NT2/D1 (cell line): ENCODE measurements around the gene HEPACAM.

ENCODE experiments used
- DNase-seq: peaks from one replicate; pipeline ENCODE4 v3.0.0-alpha.2; 2011; ENCODE audit warnings: low read depth, low spot score
- H3K27me3 ChIP-seq: 2 replicates; pipeline ENCODE4 v1.6.0; 2011; ENCODE audit warnings: mild to moderate bottlenecking; ENCODE audit not compliant: insufficient read length, insufficient read depth
- H3K36me3 ChIP-seq: 2 replicates; pipeline ENCODE4 v1.6.1; 2011; ENCODE audit warnings: mild to moderate bottlenecking, low read length, mixed read lengths; ENCODE audit not compliant: insufficient read depth, insufficient read length
- H3K4me1 ChIP-seq: 2 replicates; pipeline ENCODE4 v1.5.1; 2011; ENCODE audit not compliant: insufficient read depth, insufficient read length
- H3K4me3 ChIP-seq: 2 replicates; pipeline ENCODE4 v1.5.1; 2011; ENCODE audit warnings: low read depth; ENCODE audit not compliant: insufficient read length
- H3K9ac ChIP-seq: 2 replicates; pipeline ENCODE4 v1.6.0; 2011; ENCODE audit warnings: low read depth; ENCODE audit not compliant: insufficient read length
- H3K9me3 ChIP-seq: 2 replicates; pipeline ENCODE4 v1.5.1; 2011; ENCODE audit warnings: mild to moderate bottlenecking, low read length; ENCODE audit not compliant: insufficient read depth
- SUZ12 ChIP-seq: IDR thresholded peaks from 2 replicates; pipeline ENCODE4 v1.6.1; 2011; ENCODE audit not compliant: insufficient read length, insufficient read depth; ENCODE audit errors: extremely low read depth
- YY1 ChIP-seq: IDR thresholded peaks from 2 replicates; pipeline ENCODE4 v1.6.1; 2011; ENCODE audit not compliant: insufficient read length, insufficient read depth
- ZNF274 ChIP-seq: IDR thresholded peaks from 2 replicates; pipeline ENCODE4 v1.6.1; 2011; ENCODE audit warnings: mild to moderate bottlenecking, low read depth, low read length

HEPACAM gene

DNA sequence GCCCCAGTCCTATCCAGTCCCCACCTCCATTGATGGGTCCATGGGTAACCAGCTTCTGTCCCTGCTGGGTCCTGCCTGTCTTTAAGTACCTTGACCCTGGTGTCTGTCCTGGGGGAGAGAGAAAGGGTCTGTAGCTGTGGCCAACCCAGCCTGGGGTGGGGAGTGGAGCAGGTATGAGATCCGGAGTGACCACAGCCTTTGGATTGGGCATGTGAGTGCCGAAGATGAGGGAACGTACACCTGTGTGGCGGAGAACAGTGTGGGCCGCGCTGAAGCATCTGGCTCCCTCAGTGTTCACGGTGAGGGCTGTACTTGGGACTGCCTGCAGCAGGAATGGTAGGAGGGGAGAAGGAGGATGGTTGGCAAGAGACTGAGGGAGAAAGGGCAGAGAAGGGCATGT is 65.4 kb downstream of the HEPACAM start:
- H3K36me3 ChIP-seq: no peaks in the 10 kb centered on the region
- no peak overlapping the region for H3K4me3 ChIP-seq
- no peak overlapping the region for H3K9ac ChIP-seq
- no peak for DNase-seq
- peaks cover 84% of the 10 kb centered on the region for H3K27me3 ChIP-seq
- peaks cover 3% of the 10 kb centered on the region; the same call in 1 of the 2 replicates for H3K9me3 ChIP-seq
- peaks cover 4% of the 10 kb centered on the region for H3K4me1 ChIP-seq
- TF ChIP-seq ZNF274: no peak
- TF ChIP-seq YY1: no peak
- TF ChIP-seq SUZ12: no peak

DNA sequence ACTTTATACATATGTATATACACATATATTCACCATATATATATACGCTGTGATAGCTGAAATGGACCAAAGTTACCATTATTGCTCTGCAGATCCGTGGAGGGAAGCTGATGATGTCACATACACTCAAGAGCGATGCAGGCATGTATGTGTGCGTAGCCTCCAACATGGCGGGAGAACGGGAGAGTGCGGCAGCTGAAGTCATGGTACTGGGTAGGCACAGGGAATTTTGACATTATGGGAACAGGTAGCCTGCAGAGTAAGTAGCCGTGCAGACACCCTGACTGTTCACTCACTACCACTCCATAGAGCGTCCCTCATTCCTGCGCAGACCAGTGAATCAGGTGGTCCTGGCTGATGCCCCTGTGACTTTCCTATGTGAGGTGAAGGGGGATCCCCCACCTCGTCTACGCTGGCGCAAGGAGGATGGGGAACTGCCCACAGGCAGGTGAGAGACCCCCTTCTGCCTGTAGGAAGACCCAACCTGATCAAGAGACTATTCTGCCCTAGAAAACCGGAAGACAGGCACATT is 65.9 kb downstream of the HEPACAM start:
- Histone ChIP-seq H3K9ac (no peak overlapping the region), H3K9me3 (peaks cover 3% of the 10 kb centered on the region; the same call in 1 of the 2 replicates), H3K4me3 (no peak overlapping the region), H3K4me1 (peaks cover 1% of the 10 kb centered on the region), H3K27me3 (peaks cover 84% of the 10 kb centered on the region), H3K36me3 (no peaks in the 10 kb centered on the region)
- TF ChIP-seq ZNF274 (no peak), YY1 (no peak), SUZ12 (no peak)
- DNase-seq: no peak

DNA sequence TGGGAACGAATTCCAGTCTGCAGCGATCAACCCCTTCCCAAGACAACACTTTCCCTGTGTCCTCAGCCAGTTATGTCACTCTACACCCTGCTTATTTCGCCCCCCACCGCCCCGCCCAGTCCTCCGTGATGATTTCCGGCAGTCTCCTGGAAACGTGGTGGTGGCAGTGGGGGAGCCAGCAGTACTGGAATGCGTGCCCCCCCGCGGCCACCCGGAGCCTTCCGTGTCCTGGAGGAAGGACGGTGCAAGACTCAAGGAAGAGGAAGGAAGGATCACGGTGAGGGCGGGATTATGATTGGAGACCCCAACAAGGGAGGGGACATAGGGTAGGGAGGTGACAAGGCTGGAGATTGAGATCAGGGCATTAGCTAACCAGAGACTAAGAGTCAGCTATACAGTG is 66.5 kb downstream of the HEPACAM start:
- peaks cover 1% of the 10 kb centered on the region for H3K4me1 ChIP-seq
- no peak overlapping the region for H3K9ac ChIP-seq
- H3K36me3 ChIP-seq: no peaks in the 10 kb centered on the region
- peaks cover 3% of the 10 kb centered on the region; the same call in 1 of the 2 replicates for H3K9me3 ChIP-seq
- peaks cover 84% of the 10 kb centered on the region for H3K27me3 ChIP-seq
- TF ChIP-seq ZNF274 (no peak), YY1 (no peak), SUZ12 (no peak)
- no peak for DNase-seq
- no peak overlapping the region for H3K4me3 ChIP-seq
